ENCODE results near the gene MYO1B.

Gene MYO1B

GRCh38 chr2:191298306-191298705, 53.1 kb downstream of the MYO1B start:
- DNase-seq (ENCODE audit: low read depth) = no peak

GRCh38 chr2:191299010-191299409, 53.8 kb downstream of the MYO1B start:
- no peak for DNase-seq (ENCODE audit: low read depth)

- no peak for DNase-seq (ENCODE audit: low read depth)
Measured at GRCh38 chr2:191299866-191300265, 54.7 kb downstream of the MYO1B start.

- no peak for DNase-seq (ENCODE audit: low read depth)
Measured at GRCh38 chr2:191301971-191302370, 56.8 kb downstream of the MYO1B start.

DNA sequence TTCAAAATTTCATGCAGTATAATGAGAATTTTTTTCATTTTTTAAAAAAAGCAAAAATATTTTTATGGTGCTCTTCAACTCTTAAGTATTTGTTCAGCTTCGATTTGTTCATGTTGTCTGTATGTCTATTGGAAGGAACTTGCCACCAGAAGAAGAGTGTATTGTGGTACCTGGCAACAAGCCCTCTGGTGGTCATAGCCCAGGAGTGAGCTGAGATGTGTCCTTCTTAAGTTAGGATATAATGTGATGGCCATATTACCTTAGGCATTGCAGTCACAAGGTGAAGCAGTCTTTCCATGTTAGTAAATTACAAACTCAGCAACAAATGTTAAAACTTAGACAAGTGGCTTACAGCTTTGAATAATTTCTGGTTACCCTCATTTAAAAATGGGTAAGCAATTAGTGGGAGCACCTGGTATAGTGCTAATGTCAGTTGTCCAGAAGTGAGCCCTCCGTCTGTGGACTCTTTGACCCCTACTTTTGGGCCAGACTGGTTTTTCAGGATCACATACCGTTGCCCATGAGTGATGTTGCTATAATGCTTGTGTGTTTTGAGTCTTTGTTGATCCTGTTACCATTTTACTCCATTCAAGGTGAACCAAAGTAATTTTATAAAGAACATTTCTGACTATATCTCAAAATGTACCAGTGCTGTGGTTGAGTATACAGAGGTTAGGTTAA, 57.4 kb downstream of the MYO1B start:
- DNase-seq (ENCODE audit: low read depth) = no peak

DNA sequence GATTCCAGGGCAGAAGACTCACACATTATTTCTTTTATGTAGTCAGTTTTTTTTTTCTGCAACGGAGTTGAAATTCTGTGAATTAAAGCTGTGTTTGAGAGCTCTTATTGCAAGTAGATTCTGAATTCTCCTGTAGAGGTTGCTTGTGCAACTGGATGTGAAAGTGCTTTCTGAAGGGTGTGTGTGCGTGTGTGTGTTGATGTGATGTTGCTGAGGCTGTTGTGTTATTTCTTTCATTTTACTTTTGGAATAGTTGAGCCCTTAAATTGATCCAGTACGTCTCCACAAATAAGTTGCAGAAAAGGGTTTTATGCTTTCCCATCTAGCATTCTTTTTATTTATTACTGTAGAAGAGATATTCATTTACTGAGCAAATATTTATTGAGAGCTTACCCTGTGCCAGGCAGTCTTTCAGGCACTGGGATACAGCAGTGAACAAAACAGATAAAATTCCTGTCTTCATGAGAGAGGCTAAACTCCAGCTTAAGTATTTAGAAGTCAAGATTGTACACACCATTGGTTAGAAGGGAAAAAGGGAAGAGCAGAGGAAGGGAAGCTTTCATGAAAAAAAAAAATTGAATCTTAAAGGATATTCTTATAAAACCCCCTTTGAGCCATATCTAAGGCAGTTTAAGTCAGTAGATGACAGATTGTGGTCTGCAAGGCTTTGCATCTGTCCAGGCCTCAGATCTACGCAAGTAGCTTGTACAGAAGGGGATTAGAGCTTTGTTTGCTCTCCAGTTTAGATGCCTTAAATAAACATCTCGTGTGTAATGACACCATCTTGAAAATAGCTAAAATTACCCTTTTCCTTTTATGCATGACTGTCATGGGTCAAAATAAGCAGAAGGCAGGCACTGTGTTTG, 58.2 kb downstream of the MYO1B start:
- DNase-seq (ENCODE audit: low read depth) = no peak

DNA sequence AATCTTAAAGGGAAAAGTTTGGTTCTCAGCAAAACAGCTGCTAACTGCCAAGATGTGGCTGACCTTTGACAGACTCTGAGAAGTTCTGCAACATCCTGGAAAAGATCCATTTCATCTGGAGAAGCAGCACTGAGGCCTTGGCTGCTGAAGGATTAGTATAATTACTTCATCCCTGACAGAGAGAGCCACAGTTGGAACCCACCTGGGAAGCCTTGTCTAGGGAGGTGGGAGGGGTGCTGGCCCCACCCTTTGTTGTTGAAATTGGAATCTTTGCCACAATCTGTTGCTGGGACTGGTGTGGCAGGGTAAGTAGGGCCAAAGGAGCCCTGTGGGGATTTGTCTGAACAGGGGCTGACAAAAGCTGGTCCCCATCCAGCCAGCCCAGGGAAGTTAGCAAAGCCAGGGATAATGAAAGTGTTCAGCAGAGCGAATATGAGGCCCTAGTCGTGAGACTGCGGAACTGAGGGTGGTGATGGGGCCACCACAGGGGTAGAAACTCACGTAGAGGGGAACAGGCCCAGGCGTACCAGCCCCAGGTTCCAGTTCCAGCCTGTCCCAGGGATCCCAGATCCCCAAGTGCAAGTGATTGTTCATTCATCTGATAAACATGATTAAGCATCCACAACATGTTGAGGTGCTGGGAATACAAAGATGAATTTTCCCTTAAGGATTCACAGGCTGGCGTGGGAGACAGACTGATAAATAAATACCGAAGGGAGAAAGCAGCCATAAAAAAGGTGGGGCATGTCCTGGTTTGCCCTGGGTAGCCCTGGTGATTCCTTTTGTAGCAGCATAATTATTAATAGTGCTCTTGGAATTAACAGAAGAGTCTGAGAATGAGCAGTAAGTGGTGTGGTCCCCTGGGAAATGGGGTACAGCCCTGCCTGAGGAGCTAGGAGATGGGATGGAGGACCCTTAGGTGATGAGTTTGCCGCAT, 60.0 kb downstream of the MYO1B start:
- DNase-seq (ENCODE audit: low read depth) = no peak

DNA sequence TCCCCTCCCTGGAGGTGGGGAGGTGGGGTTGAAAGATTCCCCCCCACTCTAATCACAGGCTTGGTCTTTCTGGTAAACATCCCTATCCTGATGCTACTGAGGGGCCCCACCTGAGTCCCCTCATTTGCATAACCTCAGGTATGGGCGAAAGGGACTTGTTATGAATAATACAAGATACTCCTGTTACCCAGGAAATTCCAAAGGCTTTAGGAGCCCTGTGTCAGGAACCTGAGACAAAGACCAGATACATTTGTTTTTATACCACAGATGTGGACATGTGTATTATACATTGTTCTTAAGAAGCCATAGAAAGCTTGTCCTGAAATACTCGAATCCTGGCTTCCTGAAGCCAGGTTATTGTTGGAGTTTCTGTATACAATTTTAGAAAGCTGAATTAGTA, 62.8 kb downstream of the MYO1B start:
- no peak for DNase-seq (ENCODE audit: low read depth)

- DNase-seq (ENCODE audit: low read depth) = no peak
Measured at GRCh38 chr2:191311156-191311555, 66.0 kb downstream of the MYO1B start.

DNA sequence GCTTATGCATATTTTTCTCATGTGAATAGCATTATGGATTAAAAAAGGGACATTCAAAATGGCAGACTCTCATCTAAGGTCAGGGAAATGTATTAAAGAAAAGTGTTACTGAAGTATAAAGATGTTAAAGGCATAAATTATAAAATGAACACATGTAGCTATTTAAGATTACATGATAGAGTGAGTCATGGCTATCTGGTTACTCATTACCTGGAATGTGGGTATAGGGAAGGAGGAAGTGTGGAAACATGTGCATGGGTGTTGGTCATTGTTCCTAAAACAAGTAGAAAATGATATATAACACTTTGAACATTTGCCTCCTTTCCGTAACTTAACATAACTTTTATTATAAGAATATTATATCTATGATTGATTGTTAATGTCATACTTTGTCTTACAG, 66.4 kb downstream of the MYO1B start:
- no peak for DNase-seq (ENCODE audit: low read depth)

DNA sequence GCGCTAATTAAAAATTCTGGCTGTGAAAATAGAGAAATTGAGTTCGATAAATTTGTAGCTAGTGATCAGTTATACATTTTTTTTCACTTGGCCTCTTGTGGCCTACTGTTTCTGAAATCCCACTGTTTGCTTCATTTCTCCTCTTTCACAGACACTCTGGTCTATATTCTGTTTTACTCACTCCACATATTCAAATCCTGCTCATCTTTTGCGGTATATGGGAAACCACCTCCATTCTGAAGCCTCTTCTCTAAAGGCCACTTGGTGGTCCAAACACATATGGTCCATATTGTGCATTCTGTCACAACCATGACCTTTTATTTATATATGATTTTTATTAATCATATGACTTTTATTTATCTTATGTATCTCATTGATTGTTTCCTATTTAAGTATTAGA, 67.0 kb downstream of the MYO1B start:
- no peak for DNase-seq (ENCODE audit: low read depth)

GRCh38 chr2:191312662-191313061, 67.5 kb downstream of the MYO1B start:
- DNase-seq (ENCODE audit: low read depth) = no peak

- no peak for DNase-seq (ENCODE audit: low read depth)
Measured at GRCh38 chr2:191314697-191315364, 69.6 kb downstream of the MYO1B start.

DNA sequence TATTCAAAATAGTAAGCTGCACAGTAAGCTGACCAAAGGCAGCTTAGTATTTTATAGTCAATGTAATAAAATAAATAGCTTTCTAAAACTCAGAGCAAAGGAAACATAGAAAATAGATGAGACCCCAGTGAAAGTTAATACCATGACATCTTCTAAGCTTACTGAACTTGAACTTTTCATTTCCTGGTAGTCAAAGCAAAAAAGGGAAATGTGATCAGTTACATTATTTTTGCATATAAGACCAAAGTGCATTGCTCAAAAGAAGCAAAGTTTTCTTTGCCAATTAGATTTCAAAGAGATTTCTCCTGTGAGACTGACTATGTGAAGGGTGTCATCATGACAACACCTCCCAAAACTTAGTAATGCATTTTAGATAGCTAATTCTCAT, 70.2 kb downstream of the MYO1B start:
- DNase-seq (ENCODE audit: low read depth) = no peak

- no peak for DNase-seq (ENCODE audit: low read depth)
Measured at GRCh38 chr2:191316246-191316994, 71.2 kb downstream of the MYO1B start.

- no peak for DNase-seq (ENCODE audit: low read depth)
Measured at GRCh38 chr2:191318037-191318728, 73.0 kb downstream of the MYO1B start.

DNA sequence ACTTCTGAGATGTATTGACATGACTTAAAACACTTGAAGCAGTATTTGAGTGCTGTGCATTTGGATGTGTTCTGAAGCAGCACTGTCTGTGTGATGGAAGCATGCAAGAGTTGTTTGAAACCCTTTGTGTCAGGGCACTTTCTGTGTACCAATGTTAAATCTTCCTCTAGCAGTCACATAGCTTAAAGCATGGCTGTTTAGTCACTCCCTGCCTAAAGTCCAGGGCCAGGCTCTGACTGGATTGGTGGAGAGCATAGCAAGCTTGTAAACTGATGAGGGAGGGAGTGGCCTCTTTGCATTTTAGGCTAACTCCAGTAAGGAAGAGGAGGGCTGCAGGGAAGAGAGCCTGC, 73.5 kb downstream of the MYO1B start:
- DNase-seq (ENCODE audit: low read depth) = no peak

DNA sequence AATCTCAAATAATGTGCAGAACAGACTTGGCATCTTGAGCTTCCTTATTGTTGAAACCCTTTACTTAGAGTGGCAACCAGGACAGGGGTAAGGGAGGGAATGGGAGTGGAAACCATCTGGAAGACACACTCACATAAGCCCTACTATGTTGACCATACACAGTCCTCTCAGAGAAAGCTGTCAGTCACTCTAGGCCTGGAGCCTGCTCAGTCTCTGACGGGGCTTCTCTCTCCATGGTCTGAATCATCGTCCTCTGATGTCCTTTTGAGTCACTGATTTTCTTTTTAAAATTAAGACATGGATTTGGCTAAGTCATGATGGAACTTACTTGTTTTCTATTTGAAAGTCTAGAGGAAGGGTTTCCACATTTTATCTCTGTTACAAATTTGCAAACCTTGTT, 74.0 kb downstream of the MYO1B start:
- DNase-seq (ENCODE audit: low read depth) = no peak

DNA sequence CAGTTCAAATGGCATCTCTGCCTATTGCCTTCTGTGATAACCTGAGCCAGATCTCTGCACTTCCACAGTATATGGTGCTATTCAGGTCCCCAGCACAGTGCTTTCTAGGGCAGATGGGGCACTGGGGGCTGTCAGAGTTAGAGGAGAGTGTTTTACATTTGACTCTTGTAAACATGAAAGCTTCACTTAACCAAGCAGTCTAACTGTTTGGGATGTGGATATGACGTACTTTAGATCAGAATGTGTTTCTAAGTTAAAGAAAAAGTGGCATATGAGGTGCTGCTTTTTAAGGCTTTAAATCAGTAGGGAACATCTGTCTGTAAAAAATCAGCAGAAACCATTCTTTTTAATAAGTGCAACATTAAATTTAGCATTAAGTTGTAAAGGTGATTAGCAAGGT, 75.7 kb downstream of the MYO1B start:
- DNase-seq (ENCODE audit: low read depth) = no peak

DNA sequence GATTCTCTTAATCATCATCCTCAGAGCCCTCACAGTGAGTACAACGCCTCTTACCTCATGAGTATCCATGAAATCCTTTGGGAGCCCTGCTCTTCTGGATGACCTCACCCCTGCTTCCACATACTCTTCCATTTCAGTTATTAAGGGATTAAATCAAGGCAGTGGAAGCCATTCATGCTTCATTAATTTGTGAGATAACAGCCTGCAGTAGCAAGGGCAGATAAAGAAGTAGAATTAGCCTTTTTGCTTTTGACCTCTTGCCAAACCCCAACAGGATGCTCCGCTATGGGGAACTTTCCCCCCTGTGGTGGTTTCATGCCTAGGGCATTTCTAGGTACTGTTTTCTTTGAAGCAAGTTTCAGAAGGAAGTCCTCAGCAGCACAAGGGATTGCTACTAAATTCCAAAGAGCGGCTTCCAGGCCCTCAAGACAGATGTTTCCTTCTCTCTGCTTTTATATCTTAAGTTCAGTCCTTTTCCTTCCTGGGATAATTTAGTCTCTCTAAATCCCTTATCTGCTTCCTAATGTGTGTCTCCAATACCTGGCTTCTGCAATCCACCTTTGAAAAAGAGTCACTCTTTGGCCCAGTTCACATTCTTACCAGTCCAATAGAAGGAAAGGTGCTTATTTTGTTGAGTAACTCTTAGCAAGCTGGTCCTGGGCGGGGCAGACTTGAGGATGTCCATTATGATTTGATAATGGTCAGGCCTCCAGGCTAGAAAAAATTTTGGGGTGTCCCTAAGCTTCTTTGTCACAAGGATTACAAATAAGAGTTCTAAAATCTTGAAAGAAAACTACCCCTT, 76.9 kb downstream of the MYO1B start:
- no peak for DNase-seq (ENCODE audit: low read depth)
